Adrenal gland (tissue), 5 donors: ENCODE measurements around the gene TBC1D2B.

ENCODE experiments used
- CTCF ChIP-seq, 6 experiments: fragments of 450-650 bp in 4 of 6; fragments of 200-600 bp in 2 of 6; sonication (generic) in 1 of 6; IDR thresholded peaks; 1 replicate in 5 of 6; 2 replicates in 1 of 6; pipeline versions ENCODE4 v1.5.1 to v1.8.0; 2016 to 2021; ENCODE audit warnings: antibody characterized with exemption in 6 of 6, mild to moderate bottlenecking in 2 of 6, moderate library complexity in 1 of 6
- POLR2A ChIP-seq, 2 donors: fragments of 450-650 bp; IDR thresholded peaks; one replicate each; pipeline ENCODE4 v1.6.1; 2017; ENCODE audit warnings: antibody characterized with exemption in 2 of 2, mild to moderate bottlenecking in 2 of 2, moderate library complexity in 1 of 2
- donor health status: DM: no; HTN: no; CAD: no.

- TF ChIP-seq CTCF (IDR thresholded peaks at IDR 0.05) (no peak), POLR2A (IDR thresholded peaks at IDR 0.05) (no peak)
Observed at GRCh38 chr15:78007211-78007931, 70.1 kb downstream of the TBC1D2B start.
